Nephron (organoid): Measurements from ENCODE around the gene SGMS2.

Source experiments
- H3K27ac Mint-ChIP-seq, 3 experiments: 2 replicates each; pipeline ENCODE4 v1.8.0; 2020; ENCODE audit warnings: mixed read lengths in 3 of 3, mild to moderate bottlenecking in 2 of 3, moderate library complexity in 1 of 3
- H3K27me3 Mint-ChIP-seq: 2 replicates; pipeline ENCODE4 v1.8.0; 2021; ENCODE audit warnings: low read depth, mild to moderate bottlenecking, moderate library complexity, mixed read lengths
- H3K36me3 Mint-ChIP-seq: 2 replicates; pipeline ENCODE4 v1.8.0; 2020; ENCODE audit warnings: low read depth, mixed read lengths
- H3K4me1 Mint-ChIP-seq: 2 replicates; pipeline ENCODE4 v1.8.0; 2020; ENCODE audit warnings: mixed read lengths
- H3K4me3 Mint-ChIP-seq, 3 experiments: 2 replicates each; pipeline ENCODE4 v1.8.0; 2020; ENCODE audit warnings: mild to moderate bottlenecking in 3 of 3, mixed read lengths in 3 of 3, moderate library complexity in 2 of 3
- H3K9me3 Mint-ChIP-seq: 2 replicates; pipeline ENCODE4 v1.8.0; 2020; ENCODE audit warnings: mixed read lengths
- TF ChIP-seq, protein P1 (sequence below), 3 experiments: fragments of 200-600 bp; sonication (generic); IDR thresholded peaks; one replicate each; pipeline ENCODE4 v1.5.0; 2021; ENCODE audit warnings: antibody characterized with exemption in 3 of 3; ENCODE audit not compliant: unreplicated experiment in 3 of 3

Gene SGMS2

DNA sequence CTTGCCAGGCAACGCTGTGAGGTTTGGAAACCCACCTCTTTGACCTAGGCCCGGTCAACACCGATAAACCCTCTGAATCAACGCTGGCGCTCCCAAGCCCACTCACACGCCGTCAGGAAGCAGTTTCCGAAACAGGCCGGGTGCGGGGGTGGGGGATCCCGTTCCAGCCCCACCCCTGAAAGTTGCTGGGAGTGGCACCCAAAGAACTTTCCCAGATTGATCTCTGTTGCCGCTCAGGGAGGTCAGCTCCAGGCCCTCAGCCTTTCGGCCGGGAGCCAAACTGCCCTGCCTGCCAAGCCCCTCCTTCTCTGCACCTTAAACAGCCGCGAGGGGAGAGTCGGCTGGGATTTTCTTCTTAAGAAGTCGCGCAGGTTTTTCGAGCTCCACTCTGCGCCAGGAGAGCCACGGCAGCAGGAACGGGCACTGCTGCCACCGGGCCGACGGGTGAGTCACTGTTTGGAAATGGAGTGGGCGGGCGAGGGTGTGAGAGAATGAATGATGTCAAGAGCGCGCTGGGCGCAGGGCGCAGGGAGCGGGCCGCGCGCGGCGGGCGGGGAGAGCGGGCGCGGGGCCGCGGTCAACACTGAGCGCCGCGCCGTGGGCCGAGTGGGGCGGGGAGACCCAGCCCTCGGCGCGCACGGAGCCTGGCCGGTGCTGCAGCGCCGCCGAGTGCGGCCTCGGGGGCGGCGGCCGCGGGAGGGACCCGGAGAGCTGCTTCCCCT lies at the start of gene SGMS2:
Gene SGMS2, plus strand, starts transcription at position 583 of the 722 bp plus-strand sequence. CDS start 70,622 bp downstream, outside the sequence.
- H3K36me3 Mint-ChIP-seq = no peaks in the 10 kb centered on the region

DNA sequence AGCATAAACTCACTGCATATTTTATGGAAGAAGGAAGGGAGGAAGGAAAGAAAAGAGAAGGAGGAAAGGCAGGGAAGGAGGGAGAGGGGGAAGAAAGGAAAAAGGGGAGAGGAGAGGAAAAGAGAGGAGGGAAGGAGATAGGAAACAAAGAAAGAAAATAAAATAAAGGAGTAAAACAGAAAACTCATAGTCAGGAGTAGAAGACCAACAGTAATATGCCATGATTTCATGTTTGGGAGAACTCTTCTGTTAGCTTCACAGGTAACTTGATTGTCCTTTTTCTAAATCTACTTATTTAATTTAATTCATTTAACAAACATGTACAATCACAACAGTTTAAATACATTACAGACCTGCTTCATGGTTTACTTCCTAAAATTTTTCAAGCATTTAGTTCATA lies 46.8 kb upstream of the SGMS2 start:
- no peak overlapping the region for H3K27ac Mint-ChIP-seq
- H3K4me1 Mint-ChIP-seq = no peaks in the 10 kb centered on the region
- H3K4me3 Mint-ChIP-seq = no peak overlapping the region
- TF ChIP-seq, protein P1, sequence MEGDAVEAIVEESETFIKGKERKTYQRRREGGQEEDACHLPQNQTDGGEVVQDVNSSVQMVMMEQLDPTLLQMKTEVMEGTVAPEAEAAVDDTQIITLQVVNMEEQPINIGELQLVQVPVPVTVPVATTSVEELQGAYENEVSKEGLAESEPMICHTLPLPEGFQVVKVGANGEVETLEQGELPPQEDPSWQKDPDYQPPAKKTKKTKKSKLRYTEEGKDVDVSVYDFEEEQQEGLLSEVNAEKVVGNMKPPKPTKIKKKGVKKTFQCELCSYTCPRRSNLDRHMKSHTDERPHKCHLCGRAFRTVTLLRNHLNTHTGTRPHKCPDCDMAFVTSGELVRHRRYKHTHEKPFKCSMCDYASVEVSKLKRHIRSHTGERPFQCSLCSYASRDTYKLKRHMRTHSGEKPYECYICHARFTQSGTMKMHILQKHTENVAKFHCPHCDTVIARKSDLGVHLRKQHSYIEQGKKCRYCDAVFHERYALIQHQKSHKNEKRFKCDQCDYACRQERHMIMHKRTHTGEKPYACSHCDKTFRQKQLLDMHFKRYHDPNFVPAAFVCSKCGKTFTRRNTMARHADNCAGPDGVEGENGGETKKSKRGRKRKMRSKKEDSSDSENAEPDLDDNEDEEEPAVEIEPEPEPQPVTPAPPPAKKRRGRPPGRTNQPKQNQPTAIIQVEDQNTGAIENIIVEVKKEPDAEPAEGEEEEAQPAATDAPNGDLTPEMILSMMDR (IDR thresholded peaks at IDR 0.05; ENCODE audit: unreplicated experiment in 3 of 3) = no peak
- peaks cover 4% of the 10 kb centered on the region for H3K36me3 Mint-ChIP-seq
- peaks cover 43% of the 10 kb centered on the region for H3K9me3 Mint-ChIP-seq
- H3K27me3 Mint-ChIP-seq = no peaks in the 10 kb centered on the region

More for the DNA sequence above, at the start of gene SGMS2:
- TF ChIP-seq, protein P1 (IDR thresholded peaks at IDR 0.05; ENCODE audit: unreplicated experiment in 3 of 3) = no peak
- peaks cover 21% of the 10 kb centered on the region for H3K27me3 Mint-ChIP-seq
- peak within 1 kb of the TSS; percentile 93 to 99 (median 99) for H3K4me3 Mint-ChIP-seq
- H3K4me1 Mint-ChIP-seq = peaks cover 14% of the 10 kb centered on the region
- no peaks in the 10 kb centered on the region for H3K9me3 Mint-ChIP-seq
- H3K27ac Mint-ChIP-seq = peak within 1 kb of the TSS; percentile 87 to 91 (median 91)

DNA sequence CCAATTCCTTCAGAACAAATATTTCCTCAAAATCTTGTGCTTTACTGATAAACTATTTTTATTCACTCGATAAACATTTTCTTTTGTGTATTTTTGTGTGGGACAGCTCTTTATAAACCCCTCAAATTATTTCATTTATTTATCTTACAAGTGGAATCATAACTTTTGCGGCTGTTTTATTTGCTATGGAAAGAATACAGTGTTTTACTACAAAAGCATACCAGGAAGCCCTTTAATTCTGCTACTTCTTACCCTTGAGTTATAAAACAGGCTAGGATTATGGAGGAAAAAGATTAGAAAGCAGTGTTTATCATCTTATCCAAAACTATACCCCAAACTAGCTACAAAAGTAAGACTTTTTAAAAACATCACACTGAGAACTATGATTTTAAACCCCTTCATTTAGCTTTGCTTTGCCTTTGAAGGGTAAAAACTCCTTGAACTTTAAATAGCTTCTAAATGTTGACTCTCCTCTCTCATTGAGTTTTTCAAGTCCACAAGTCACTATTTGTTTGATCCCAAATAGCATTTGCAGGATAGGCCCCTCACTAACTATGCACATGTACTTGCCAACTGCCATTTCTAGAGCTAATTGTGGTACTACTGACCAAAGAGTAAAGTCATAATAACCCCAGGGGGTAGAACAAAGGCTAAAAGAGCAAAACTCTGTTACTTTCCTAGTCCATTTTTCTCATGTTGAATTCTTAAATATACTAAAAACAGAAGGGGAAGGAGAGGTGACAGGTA lies 45.8 kb upstream of the SGMS2 start:
- H3K9me3 Mint-ChIP-seq = peaks cover 36% of the 10 kb centered on the region
- TF ChIP-seq, protein P1 (IDR thresholded peaks at IDR 0.05; ENCODE audit: unreplicated experiment in 3 of 3) = no peak
- no peaks in the 10 kb centered on the region for H3K4me1 Mint-ChIP-seq
- H3K27ac Mint-ChIP-seq = no peak overlapping the region
- H3K27me3 Mint-ChIP-seq = no peaks in the 10 kb centered on the region
- H3K36me3 Mint-ChIP-seq = peaks cover 4% of the 10 kb centered on the region
- no peak overlapping the region for H3K4me3 Mint-ChIP-seq

DNA sequence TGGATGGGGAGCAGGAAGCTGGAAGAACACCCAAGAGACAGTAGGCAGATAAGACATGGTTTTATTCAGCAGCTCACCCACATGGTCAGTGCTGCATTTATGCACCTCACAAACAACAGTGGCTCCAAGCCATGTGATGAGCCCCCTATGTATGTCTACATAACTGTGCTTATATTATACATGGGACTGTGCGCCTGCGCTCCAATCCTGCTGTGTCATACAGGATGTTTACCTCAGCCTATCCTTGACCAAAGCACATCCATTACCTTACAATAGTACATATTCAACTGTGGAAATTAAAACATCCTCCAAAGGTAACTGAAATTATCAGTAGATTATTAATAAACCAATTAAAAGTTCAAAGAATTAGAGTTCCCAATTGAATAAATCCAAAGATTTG lies 44.1 kb upstream of the SGMS2 start:
- H3K4me1 Mint-ChIP-seq = no peaks in the 10 kb centered on the region
- H3K36me3 Mint-ChIP-seq = peaks cover 4% of the 10 kb centered on the region

DNA sequence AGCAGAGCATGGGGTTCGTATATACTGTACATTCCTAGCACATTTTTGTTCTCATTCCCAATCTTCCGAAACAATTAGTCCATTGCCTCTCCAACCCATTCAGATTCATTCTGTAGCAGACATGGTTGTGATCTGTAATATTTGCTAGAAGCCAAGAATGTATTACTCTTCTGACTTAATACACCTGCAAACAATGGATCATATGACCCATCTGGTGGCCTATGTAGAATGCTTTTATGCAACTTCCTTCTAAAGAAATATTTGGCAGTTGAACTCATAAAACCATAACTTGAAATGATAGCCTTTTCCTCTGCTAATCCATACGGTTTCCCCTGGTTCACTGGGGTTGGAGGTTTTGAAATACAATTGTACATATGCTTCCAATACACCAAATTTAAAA lies 32.8 kb upstream of the SGMS2 start:
- Mint-ChIP-seq H3K4me1 (no peaks in the 10 kb centered on the region), H3K4me3 (no peak overlapping the region), H3K27ac (no peak overlapping the region), H3K36me3 (no peaks in the 10 kb centered on the region), H3K27me3 (no peaks in the 10 kb centered on the region), H3K9me3 (peaks cover 7% of the 10 kb centered on the region)
- TF ChIP-seq, protein P1 (IDR thresholded peaks at IDR 0.05; ENCODE audit: unreplicated experiment in 3 of 3) = no peak

More for the DNA sequence above, 44.1 kb upstream of the SGMS2 start:
- H3K27me3 Mint-ChIP-seq = no peaks in the 10 kb centered on the region
- H3K27ac Mint-ChIP-seq = no peak overlapping the region
- TF ChIP-seq, protein P1 (IDR thresholded peaks at IDR 0.05; ENCODE audit: unreplicated experiment in 3 of 3) = no peak
- H3K9me3 Mint-ChIP-seq = peaks cover 33% of the 10 kb centered on the region
- H3K4me3 Mint-ChIP-seq = no peak overlapping the region
